Fibroblast of the conjunctiva (primary cell): Measurements from ENCODE around the gene MT1A.

ENCODE experiments used
- DNase-seq: peaks from one replicate; pipeline ENCODE4 v3.0.0-alpha.2; 2010; ENCODE audit warnings: low read depth

The MT1A gene

DNA sequence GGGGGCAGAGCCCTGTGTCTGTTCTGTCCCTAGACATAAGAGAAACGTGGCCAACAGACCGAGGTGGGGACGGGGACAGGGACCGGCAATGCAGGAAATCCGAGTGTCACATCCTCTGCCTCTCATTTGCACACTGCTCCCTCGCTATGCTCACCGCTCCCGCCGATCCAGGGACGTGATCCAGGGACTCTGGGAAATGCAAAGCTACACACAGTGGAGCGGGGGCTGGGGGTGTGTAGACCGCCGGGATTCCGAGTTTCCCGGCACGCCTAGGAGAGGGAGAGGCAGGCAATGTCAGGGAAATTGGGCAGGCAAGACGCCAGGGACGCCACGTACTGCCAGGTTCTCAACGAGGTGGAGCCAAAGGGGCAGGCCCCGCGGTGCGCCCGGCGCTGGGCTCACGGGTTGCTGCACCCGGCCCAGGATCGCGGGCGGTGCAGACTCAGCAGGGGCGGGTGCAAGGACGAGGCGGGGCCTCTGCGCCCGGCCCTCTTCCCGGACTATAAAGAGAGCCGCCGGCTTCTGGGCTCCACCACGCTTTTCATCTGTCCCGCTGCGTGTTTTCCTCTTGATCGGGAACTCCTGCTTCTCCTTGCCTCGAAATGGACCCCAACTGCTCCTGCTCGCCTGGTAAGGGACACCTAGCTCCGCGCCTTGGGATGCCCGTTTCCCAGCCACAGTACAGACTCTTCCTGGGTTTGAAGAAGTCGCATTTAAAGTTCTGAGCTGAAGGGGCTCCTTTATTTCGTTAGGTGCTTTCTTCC lies 43.7 kb downstream of the MT1A start, which contains the start of gene MT1X:
Gene MT1X, plus strand, starts transcription at position 532 of the 764 bp plus-strand sequence. Its CDS starts 71 bp downstream, at position 603.
- DNase-seq = peak; percentile 82

DNA sequence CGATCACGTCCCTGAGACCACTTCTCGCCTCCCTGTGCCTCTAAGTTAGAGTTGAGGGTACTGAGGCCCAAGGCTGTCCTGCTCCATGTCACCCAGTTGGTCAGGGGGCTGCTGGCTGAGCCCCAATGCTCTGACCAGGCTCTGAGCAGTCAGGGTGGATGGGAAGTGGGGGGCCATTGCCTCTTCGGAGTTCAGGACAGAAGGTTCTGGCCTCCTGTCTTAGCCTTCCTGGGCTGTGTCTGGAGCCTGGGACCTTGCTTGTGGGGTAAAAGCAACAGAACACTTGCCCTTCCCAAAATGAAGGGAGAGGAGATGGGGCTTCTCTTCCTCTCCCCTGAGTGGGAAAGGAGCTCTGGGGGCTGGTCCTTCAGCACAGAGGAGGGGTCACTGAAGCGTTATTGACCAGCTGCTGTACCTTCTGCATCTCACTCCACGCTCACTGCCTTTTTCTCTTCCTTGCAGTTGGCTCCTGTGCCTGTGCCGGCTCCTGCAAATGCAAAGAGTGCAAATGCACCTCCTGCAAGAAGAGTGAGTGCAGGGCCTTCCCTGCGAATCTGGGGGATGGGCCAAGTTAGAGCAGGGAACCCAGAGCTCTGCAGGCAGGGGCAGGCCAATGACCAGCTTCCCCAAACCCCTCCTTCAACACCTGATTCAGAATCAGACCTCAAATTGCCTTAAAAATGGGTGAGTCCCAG lies 44.4 kb downstream of the MT1A start:
- DNase-seq = no peak

GRCh38 chr16:56683424-56684172 lies 45.1 kb downstream of the MT1A start:
- no peak for DNase-seq

- DNase-seq = no peak
Observed at GRCh38 chr16:56684256-56684925, 45.9 kb downstream of the MT1A start.

DNA sequence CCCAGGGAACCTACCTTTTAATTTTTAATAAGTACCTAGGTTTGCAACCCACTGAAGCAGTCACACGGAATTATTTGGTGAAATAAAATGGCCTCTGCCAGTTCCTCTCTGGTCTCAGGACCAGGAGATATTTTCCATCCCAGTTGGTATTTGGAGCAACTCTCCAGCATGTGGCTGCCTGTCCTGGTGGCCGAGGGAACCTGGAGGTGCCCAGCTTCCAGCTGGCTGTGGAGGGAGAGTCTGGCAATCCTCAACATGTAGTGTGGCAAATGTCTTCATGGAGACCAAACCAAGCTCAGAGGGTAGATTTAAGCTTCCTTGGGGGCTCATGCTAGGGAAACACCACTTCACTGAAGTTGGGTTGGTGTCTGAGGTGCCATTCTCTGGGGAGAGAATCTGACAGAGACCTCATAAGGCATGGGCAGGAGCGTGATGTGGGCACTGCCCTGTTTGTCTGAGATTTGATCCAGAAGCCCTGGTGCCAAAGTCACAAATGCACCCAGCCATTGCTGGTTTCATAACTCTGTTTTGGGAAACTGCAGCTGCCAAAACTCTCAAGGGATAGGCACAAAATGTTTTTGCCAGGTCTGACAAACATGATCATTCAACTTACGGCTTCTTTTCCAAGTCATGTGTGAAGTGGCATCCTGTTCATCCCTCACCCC lies 46.6 kb downstream of the MT1A start:
- no peak for DNase-seq

DNA sequence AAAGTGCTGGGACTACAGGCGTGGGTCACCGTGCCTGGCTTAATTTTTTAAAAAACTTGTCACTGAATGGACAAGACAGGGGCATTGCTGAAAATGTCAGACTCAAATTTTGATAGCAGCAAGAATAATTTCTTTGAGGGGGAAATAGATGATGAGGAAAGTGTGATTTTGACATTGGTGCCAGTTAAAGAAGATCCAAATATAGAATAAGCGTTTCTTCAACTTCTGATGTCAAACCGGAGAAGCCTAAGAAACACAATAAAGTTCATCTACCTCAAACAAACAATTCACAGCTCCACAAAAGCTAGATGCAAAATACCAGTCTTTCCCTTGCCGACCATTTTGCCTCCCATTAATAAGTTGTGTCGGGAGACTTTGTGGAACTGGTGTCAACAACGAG lies 48.3 kb downstream of the MT1A start:
- no peak for DNase-seq

GRCh38 chr16:56688762-56689161 lies 50.3 kb downstream of the MT1A start:
- DNase-seq = no peak

GRCh38 chr16:56689171-56689570 lies 50.7 kb downstream of the MT1A start:
- no peak for DNase-seq
